H1 (cell line): ENCODE measurements around the gene SLC38A2. TPM values are rescaled to one million over a fixed set of nuclear protein-coding genes. Genes with fewer than 3 reads are reported as not detected.

Experiments
- ATF2 ChIP-seq: IDR thresholded peaks from 2 replicates; pipeline ENCODE4 v1.6.1; 2012; ENCODE audit warnings: low read length, inconsistent platforms
- CEBPB ChIP-seq: IDR thresholded peaks from 2 replicates; pipeline ENCODE4 v1.6.1; 2012; ENCODE audit warnings: low read depth, low read length
- CHD2 ChIP-seq: IDR thresholded peaks from 2 replicates; pipeline ENCODE4 v1.6.1; 2012; ENCODE audit warnings: low read length, improper control_type of control experiment
- CTCF ChIP-seq, 3 experiments: IDR thresholded peaks; 1 replicate in 2 of 3; 2 replicates in 1 of 3; pipeline versions ENCODE4 v1.5.1 to v1.6.1; 2011; ENCODE audit warnings: low read length in 3 of 3, mild to moderate bottlenecking in 3 of 3, inconsistent platforms in 2 of 3, low read depth in 1 of 3, moderate library complexity in 1 of 3; ENCODE audit not compliant: insufficient read depth in 1 of 3; ENCODE audit errors: control extremely low read depth in 1 of 3
- E2F6 ChIP-seq: IDR thresholded peaks from 2 replicates; pipeline ENCODE4 v1.6.1; 2012; ENCODE audit warnings: inconsistent platforms
- GTF2F1 ChIP-seq: IDR thresholded peaks from 2 replicates; pipeline ENCODE4 v1.6.1; 2012; ENCODE audit warnings: low read depth, low read length, improper control_type of control experiment, borderline replicate concordance
- polyA plus RNA-seq, 7 experiments: library from polyadenylated mRNA; depleted of rRNA in 3 of 7; stranded (reverse) in 5 of 7; unstranded in 2 of 7; fragments of >200 nt in 5 of 7; fragments of 200-250 nt in 2 of 7; gene quantifications; 1 replicate in 5 of 7; 2 replicates in 1 of 7; 4 replicates in 1 of 7; pipeline versions ENCODE4 v1.2.1 to v1.2.3, GENCODE V29; 2011 to 2013; ENCODE audit warnings: missing spikeins in 2 of 7, mixed read lengths in 2 of 7
- total RNA-seq: library from RNA; stranded (reverse); fragmentation: NEBNext Ultra II Directional; extraction: Animal tissue kit (Norgen Biotek cat#: 25700); gene quantifications from 2 replicates; pipeline ENCODE4 v1.2.1, GENCODE V29; 2021

The SLC38A2 gene
- total and polyA plus RNA-seq, 2 of the 8 experiments (the other 6 are each of a cell fraction or from before 2014, with no cell fraction given): 163 to 684 TPM

GRCh38 chr12:46402941-46403718 is 30.6 kb upstream of the SLC38A2 start (continued):
- TF ChIP-seq ATF2 (no peak), CTCF (IDR thresholded peaks at IDR 0.05; ENCODE audit: control extremely low read depth in 1 of 3, insufficient read depth in 1 of 3, low read depth in 1 of 3, low read length in 3 of 3) (no peak), CEBPB (no peak), E2F6 (no peak), GTF2F1 (no peak), CHD2 (no peak)
